ENCODE measurements around the gene SFXN1.

DNA sequence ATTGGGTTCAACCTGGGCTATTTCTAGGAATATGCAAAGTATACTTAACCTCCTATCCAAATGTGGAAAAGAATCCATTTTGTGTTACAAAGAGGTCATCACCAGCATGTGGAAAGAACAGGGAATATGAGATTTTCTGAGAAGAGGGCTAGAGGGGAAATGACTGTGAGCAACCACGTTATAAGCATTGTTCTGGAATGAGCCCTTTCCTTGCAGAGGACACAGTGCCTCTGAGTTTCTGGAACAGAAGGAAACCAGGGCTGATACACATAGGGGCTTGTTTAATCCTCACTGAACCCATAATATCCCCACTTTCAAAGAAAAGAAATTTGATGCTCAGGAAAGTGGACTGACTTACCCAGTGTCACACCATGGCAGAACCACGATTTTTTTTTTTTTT lies 53.0 kb downstream of the SFXN1 start:
- TF ChIP-seq, protein P1, sequence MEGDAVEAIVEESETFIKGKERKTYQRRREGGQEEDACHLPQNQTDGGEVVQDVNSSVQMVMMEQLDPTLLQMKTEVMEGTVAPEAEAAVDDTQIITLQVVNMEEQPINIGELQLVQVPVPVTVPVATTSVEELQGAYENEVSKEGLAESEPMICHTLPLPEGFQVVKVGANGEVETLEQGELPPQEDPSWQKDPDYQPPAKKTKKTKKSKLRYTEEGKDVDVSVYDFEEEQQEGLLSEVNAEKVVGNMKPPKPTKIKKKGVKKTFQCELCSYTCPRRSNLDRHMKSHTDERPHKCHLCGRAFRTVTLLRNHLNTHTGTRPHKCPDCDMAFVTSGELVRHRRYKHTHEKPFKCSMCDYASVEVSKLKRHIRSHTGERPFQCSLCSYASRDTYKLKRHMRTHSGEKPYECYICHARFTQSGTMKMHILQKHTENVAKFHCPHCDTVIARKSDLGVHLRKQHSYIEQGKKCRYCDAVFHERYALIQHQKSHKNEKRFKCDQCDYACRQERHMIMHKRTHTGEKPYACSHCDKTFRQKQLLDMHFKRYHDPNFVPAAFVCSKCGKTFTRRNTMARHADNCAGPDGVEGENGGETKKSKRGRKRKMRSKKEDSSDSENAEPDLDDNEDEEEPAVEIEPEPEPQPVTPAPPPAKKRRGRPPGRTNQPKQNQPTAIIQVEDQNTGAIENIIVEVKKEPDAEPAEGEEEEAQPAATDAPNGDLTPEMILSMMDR (IDR thresholded peaks at IDR 0.05; ENCODE audit: extremely low read depth in 1 of 2, insufficient read depth in 1 of 2, low read depth in 1 of 2, low read length in 2 of 2): no peak
- TF ChIP-seq MAX (IDR thresholded peaks at IDR 0.05; ENCODE audit: insufficient read depth, insufficient read length) (no peak), EZH2 (IDR thresholded peaks at IDR 0.05; ENCODE audit: borderline replicate concordance, low read depth, low read length, severe bottlenecking) (no peak), POLR2A (IDR thresholded peaks at IDR 0.05; ENCODE audit: low read depth, low read length) (no peak), POLR2AphosphoS5 (IDR thresholded peaks at IDR 0.05; ENCODE audit: insufficient read depth, low read depth, low read length) (no peak), MYC (IDR thresholded peaks at IDR 0.05; ENCODE audit: low read depth, low read length) (no peak), JUN (IDR thresholded peaks at IDR 0.05; ENCODE audit: borderline replicate concordance, insufficient read depth, insufficient read length, low read depth) (no peak), GATA2 (IDR thresholded peaks at IDR 0.05; ENCODE audit: insufficient read depth, insufficient read length, low read depth, low read length) (no peak), FOS (IDR thresholded peaks at IDR 0.05; ENCODE audit: borderline replicate concordance, insufficient read depth, low read length) (no peak)
